ENCODE measurements around the gene TGFBR3.

TGFBR3 gene

GRCh38 chr1:91798241-91798648 is 87.7 kb downstream of the TGFBR3 start:
- DNase-seq = no peak

DNA sequence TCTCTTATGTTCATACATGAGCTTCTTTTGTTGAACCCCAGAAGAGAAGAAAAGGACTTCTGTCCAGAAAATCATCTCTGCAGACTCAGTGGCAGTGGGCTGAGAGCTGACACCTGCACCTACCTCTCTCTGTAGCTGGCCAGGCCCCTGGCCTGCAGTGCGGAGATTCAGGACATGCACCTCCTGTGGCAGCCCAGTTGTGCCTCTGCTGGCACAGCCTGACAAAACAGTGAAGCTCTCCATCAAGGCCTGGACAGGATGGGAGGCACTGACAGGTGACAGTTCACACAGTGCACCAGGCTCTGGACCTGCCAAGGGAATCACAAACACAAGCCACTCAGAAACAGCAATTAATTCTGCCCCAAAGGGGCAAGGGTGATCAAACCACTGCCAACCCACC is 88.8 kb downstream of the TGFBR3 start:
- DNase-seq = no peak

DNA sequence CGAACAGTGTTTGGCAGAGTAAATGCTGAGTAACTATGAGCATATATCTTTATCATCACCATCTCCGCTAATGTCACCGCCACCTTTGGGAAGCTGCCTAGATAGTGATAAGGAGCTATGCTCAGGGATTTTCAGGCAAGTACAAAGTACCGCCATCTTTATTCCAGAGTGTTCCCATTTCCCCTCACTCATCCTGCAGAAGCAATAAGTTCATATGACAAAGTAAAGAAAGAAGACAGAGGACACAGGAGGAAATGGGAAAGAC is 89.6 kb downstream of the TGFBR3 start:
- no peak for DNase-seq

GRCh38 chr1:91795591-91796389 is 90.2 kb downstream of the TGFBR3 start:
- DNase-seq = no peak

DNA sequence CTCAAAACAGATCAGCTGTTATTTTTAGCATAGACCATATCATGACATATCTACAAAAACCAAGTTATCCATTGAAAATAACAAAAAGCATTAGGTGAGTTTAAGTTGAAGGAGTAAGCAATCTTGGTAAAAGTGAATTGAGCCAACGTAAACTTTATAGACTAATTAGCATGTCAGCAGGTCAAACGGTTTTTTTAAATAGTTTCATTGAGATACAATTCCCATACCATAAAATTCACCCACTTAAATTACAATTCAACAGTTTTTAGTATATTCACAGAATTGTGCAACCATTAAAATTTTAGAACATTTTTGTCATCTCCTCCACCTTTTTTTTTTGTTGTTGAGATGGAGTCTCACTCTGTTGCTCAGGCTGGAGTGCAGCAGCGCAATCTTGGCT is 92.1 kb downstream of the TGFBR3 start:
- no peak for DNase-seq

DNA sequence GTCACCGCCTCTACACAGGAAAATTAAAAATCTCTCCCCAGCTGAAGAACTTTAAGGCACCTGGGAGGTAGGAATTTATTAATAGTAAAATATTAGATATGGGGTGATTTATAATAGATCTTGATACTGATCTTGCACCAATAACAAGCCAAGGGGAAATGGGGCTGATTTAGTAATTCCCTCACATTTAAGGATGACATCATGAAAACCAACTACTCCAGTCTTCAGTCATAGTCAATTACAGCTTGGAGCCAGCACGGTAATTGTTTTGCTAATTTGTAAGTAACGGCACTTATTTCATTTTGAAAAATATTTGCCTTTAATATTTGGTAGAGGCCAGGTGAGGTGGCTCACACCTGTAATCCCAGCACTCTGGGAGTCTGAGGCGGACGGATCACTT is 92.8 kb downstream of the TGFBR3 start:
- no peak for DNase-seq

GRCh38 chr1:91792489-91793071 is 93.4 kb downstream of the TGFBR3 start:
- DNase-seq = no peak

DNA sequence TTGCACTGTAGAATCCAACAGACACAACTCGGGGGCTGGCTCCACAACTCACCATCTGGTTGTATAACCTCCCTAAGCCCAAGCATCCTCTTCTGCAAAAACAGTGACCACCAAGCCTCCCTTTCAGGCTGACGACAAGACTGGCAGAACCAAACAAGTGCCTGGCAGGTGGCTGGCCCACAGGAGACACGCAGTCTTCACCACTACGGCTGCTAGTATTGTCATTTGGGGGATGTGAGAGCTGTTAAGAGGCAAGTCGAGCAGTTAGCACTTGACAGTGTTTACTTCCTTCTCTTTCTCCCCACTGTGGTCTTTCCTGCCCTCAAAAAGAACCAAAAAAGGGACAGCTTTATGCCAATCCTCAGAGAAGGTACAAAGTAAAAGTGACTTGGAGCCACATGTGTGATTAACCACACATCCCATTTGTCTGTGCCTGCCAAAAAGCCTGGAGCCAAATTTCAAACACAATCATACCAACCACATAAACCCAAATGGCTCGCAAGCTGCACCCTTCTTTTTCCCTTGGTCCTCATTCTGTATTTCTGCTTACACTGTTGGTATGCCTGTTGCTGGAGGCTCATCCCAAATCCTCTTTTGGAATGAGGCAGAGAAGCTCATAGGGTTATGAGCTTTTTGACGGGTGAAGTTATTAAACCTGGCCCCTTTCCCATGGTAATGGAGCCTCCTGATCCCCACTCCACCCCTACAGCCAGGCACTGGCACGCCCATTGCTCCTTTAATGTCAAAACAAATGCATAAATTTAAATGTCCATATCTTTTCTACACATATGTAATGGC is 94.1 kb downstream of the TGFBR3 start:
- DNase-seq = peak; percentile 67

- no peak for DNase-seq
These were observed 94.8 kb downstream of the TGFBR3 start for GRCh38 chr1:91791103-91791502.

DNA sequence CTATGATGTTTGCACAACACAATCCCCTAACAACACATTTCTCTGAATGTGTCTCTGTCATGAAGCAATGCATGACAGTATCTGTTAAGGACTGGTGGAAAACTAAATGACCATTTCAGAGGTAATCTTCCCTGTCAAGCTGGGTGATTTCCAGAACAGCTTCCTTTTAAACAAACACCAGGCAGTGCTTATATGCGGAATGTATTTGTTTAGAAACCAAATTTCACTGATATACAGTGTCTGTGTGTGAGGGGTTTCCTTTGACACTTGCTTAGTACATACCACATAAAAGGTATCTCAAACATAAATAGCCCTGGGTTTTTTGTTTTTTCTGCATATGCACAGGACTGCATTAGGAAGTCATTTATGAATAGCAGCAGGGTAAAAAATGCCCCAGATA is 95.6 kb downstream of the TGFBR3 start:
- DNase-seq = no peak

DNA sequence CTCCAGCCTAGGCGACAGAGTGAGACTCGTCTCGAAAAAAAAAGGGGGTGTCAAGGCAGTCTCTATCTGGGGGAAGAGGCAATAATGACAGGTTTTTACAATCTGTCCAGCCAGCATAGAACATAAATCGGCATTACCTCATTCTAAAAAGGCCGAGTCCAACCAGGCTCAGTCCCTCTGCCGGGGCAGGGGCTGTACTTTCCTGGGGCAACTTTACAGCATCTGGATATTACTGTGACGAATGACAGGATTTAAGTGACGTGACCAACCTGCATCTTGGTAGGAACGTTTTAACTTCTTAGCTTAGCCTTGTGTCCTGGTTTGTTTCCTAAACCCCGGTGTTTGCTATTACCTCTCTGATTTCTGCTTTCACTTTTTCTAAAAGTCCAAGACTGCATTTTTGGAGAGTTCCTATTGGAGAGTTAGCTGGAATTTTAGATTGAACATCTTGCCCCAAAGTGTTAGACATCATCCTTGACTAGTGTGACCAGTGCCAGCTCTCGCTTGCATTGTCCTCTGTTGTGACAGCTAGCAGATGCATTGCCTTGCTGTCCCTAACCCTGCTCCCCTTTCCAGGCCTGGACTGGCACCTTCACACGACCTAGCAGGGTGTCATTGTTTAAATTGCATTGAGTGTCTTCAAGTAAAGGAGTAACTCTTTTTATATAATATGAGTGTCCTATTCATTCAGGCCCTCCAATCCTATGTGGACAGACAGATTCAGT is 96.5 kb downstream of the TGFBR3 start:
- no peak for DNase-seq

DNA sequence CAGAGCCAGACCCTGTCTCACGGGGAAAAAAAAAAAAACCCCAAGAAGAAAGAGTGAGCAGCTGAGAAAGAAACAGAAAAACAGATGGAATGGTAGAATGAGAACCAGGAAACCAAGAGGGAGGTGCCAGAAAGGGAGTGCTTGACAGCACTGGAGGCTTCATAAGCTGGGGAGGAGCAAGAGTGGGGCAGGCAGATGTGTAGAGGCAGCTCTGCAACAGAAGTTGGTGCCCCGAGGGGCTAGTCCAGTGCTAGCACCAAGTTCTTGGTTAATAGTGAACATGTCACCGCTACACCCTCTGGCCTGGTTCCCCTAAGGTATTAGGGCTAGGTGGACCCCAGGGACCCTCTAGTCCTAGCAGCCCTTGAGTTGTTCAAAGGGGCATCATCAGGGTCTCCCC is 98.0 kb downstream of the TGFBR3 start:
- DNase-seq = no peak

- DNase-seq = no peak
These were observed 101.3 kb downstream of the TGFBR3 start for GRCh38 chr1:91784616-91785015.

GRCh38 chr1:91784191-91784590 is 101.8 kb downstream of the TGFBR3 start:
- DNase-seq = no peak

GRCh38 chr1:91783423-91784170 is 102.4 kb downstream of the TGFBR3 start:
- no peak for DNase-seq

DNA sequence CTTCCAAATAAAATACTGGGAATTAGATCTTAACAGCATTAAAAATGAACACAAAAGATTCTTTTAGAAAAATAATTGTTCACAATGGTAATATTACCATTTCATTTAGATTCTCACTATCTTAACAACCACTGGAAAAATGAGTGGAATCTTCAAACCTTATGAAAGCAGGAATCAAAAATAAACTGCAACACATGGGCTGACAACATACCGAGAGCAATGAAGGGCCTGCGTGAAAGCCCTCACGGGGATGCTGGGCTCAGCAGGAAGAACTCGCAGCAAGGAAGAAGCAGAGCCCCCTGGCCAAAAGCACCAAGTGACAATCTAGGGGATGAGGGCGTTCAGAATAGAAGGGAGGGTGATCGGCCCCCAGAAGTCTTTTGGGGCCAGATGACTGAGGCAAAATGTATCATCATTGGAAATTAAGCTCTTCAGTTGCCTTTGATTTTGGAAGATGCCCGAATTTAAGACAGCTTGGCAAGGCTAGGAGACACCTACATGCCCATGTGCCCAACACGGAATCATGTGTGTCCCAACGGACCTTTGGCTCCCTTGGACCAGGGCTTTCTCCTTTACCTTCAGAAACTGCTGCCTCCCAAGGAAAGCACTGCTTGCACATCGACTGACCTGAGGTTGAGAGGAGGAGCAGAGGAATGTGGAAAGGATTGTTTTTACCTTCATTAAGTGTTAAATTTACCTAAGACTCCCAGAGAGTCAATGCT is 103.9 kb downstream of the TGFBR3 start:
- DNase-seq = no peak

DNA sequence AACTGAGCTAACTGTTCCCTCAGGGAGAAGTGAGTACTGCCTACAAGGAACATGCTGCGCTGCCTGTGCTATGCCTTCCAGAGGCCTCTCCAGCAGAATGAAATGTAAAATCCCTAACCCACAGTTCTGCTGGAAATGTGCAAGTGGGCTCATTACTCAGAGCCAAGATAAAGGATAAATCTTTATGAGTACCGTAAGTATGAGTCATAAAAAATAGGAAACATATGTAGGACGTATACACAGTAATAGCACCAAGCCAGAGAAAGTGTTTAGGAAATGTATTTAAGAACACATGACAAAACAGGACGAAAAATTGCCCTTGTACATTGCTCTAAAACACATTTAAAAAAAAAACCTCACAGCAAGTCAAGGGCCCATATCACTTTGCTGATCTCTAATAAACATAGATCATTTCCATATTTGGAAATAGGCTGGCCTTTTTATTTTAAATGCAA is 104.6 kb downstream of the TGFBR3 start:
- no peak for DNase-seq

- no peak for DNase-seq
These were observed 106.4 kb downstream of the TGFBR3 start for GRCh38 chr1:91779548-91780021.

- no peak for DNase-seq
These were observed 107.0 kb downstream of the TGFBR3 start for GRCh38 chr1:91778964-91779363.

DNA sequence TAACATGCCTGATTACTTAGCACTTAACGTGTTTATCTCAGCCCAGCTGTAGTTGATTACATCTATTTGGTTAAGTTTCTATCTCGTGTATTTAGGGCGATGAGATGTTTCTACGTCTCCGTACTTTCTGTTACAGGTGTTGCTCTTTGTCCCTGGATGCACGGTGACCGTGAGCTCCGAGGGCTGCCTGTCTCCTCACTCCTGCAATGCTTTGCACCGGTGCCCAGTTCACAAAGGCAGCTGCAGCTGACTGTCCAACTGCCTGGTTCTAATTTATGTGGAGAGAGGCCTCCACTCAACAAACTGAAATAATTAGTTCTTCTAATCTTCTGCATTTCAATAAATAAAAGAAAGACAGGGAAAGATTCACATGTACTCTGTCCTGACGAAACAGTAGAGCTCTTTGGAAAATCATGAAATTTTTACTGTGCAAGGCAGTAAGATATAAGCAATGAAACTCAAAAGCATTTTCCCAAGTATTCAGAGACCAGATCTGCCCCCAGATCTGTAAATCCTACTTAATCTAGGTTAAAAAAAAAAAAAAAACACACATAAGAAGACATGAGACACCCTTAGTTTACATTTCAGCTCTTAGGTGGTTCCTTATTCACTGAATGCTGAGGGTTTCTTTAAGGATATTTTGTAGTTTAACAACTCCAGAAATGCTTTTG is 108.2 kb downstream of the TGFBR3 start:
- no peak for DNase-seq

DNA sequence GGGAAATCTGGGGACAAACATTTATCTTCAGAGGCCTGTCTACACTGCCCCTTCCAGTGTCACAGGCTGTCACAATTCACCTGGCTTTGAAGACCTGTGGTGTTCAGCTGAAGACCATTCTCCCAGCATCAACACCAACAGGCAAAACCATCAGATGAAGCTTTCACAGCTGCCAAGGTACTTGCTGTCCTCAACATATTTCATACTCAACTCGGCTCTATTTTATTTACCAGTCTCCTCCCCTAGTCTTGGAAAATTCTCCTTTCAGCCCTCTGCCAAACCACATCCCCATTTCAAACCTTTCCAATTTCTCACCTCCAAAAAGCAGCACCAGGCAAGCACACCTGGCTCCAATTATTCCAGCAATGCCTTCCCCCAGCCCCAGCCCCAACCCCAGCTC is 108.8 kb downstream of the TGFBR3 start:
- DNase-seq = no peak
